H1 (cell line): ENCODE measurements around the gene CD46. TPM values are rescaled to one million over a fixed set of nuclear protein-coding genes. Genes with fewer than 3 reads are reported as not detected.
"Not testable (repeated sequence)": the region's sequence is repeated elsewhere in the genome, so short reads cannot be mapped to it uniquely, and the experiment has no call there.

Experiments
- CTCF ChIA-PET: fragments of 300-600 bp; sonication (Branson Sonifier 250); formaldehyde crosslinking; loops from one replicate; lab custom pipeline; 2021; ENCODE audit not compliant: partially characterized antibody; lab: Charles Lee
- POLR2A ChIA-PET: fragments of 300-600 bp; sonication (Branson Sonifier 250); formaldehyde crosslinking; loops from one replicate; lab custom pipeline; 2021; ENCODE audit warnings: inconsistent platforms; ENCODE audit not compliant: partially characterized antibody; lab: Charles Lee
- DNase-seq, 2 experiments: peaks; one replicate each; pipeline versions ENCODE4 v3.0.0 to v3.0.0-alpha.2; 2010 to 2022; ENCODE audit warnings: low spot score in 2 of 2, low read depth in 1 of 2, mixed read lengths in 1 of 2
- FAIRE-seq: peaks from 2 replicates; lab custom pipeline; 2011; peaks lifted over from hg19 to GRCh38; lab: Jason Lieb, UNC
- H2AFZ ChIP-seq: 2 replicates; pipeline ENCODE4 v1.8.1; 2012; ENCODE audit warnings: low read length, inconsistent platforms
- H2AK5ac ChIP-seq: 2 replicates; pipeline ENCODE4 v1.6.1; 2013; ENCODE audit warnings: low read depth, low read length
- H2BK120ac ChIP-seq: replicated peaks from 2 replicates; pipeline ENCODE3; 2013; ENCODE audit warnings: low read depth, low read length, inconsistent platforms
- H2BK12ac ChIP-seq: 2 replicates; pipeline ENCODE4 v1.6.1; 2013; ENCODE audit warnings: low read depth, low read length
- H2BK15ac ChIP-seq: 2 replicates; pipeline ENCODE4 v1.6.1; 2013; ENCODE audit warnings: low read length
- H2BK20ac ChIP-seq: 2 replicates; pipeline ENCODE4 v1.6.1; 2013; ENCODE audit warnings: low read length
- H2BK5ac ChIP-seq: 2 replicates; pipeline ENCODE4 v1.6.1; 2013; ENCODE audit warnings: low read depth, low read length
- H3K14ac ChIP-seq: 2 replicates; pipeline ENCODE4 v1.6.1; 2013; ENCODE audit warnings: inconsistent platforms; ENCODE audit not compliant: insufficient read length
- H3K18ac ChIP-seq: 2 replicates; pipeline ENCODE4 v1.6.1; 2013; ENCODE audit warnings: low read length; ENCODE audit errors: extremely low read depth
- H3K23ac ChIP-seq: 2 replicates; pipeline ENCODE4 v1.6.1; 2013; ENCODE audit warnings: inconsistent platforms; ENCODE audit not compliant: insufficient read length
- H3K23me2 ChIP-seq: 2 replicates; pipeline ENCODE4 v1.6.1; 2013; ENCODE audit warnings: low read depth, low read length
- H3K27ac ChIP-seq: 2 replicates; pipeline ENCODE4 v1.6.1; 2011; ENCODE audit warnings: low read depth, low read length, inconsistent platforms
- H3K27me3 ChIP-seq, 4 experiments: replicated peaks in 1 of 4; 1 replicate in 1 of 4; 2 replicates in 3 of 4; pipeline versions ENCODE4 v1.6.1 to v1.8.1; 2011 to 2013; ENCODE audit warnings: low read length in 3 of 4, mild to moderate bottlenecking in 3 of 4, inconsistent platforms in 2 of 4, mixed read lengths in 2 of 4, moderate library complexity in 1 of 4; ENCODE audit not compliant: control insufficient read depth in 3 of 4, insufficient read depth in 3 of 4; ENCODE audit errors: extremely low read depth in 1 of 4
- H3K36me3 ChIP-seq, 4 experiments: 2 replicates each; pipeline versions ENCODE4 v1.6.1 to v1.8.1; 2011 to 2013; ENCODE audit warnings: mild to moderate bottlenecking in 4 of 4, low read length in 3 of 4, moderate library complexity in 2 of 4, control low read depth in 1 of 4, inconsistent platforms in 1 of 4; ENCODE audit not compliant: insufficient read depth in 4 of 4, control insufficient read depth in 2 of 4
- H3K4ac ChIP-seq: replicated peaks from 2 replicates; pipeline ENCODE3; 2013; ENCODE audit warnings: low read length, low read depth, mixed read lengths, inconsistent platforms; ENCODE audit not compliant: insufficient read length
- H3K4me1 ChIP-seq, 4 experiments: replicated peaks in 1 of 4; 1 replicate in 1 of 4; 2 replicates in 3 of 4; pipeline versions ENCODE4 v1.6.1 to v1.8.1; 2011 to 2013; ENCODE audit warnings: low read length in 3 of 4, inconsistent platforms in 2 of 4, mixed read lengths in 1 of 4; ENCODE audit not compliant: insufficient read depth in 4 of 4, control insufficient read depth in 3 of 4
- H3K4me2 ChIP-seq, 2 experiments: 2 replicates each; pipeline versions ENCODE4 v1.6.1 to v1.8.1; 2011 to 2013; ENCODE audit warnings: low read depth in 2 of 2, low read length in 2 of 2, control low read depth in 1 of 2, inconsistent platforms in 1 of 2, mild to moderate bottlenecking in 1 of 2; ENCODE audit not compliant: insufficient read depth in 1 of 2
- H3K4me3 ChIP-seq, 4 experiments: fragments of 200-600, 300-600 bp in 1 of 4; sonication (generic), shearing (Covaris generic), sonication (Bioruptor Twin) in 1 of 4; 2 replicates each; pipeline versions ENCODE4 v1.5.1 to v1.8.1; 2011 to 2016; ENCODE audit warnings: low read length in 4 of 4, low read depth in 3 of 4, control low read depth in 2 of 4, inconsistent platforms in 2 of 4, mild to moderate bottlenecking in 2 of 4, mixed read lengths in 1 of 4, moderate library complexity in 1 of 4; ENCODE audit not compliant: insufficient read depth in 2 of 4; ENCODE audit errors: extremely low read depth in 1 of 4
- H3K56ac ChIP-seq: replicated peaks from 2 replicates; pipeline ENCODE3; 2013; ENCODE audit warnings: low read depth, mild to moderate bottlenecking, mixed read lengths, low read length, inconsistent platforms; ENCODE audit not compliant: insufficient read length
- H3K79me1 ChIP-seq: 2 replicates; pipeline ENCODE4 v1.6.1; 2013; ENCODE audit warnings: low read depth, low read length, control low read depth
- H3K79me2 ChIP-seq, 2 experiments: 2 replicates each; pipeline versions ENCODE4 v1.6.1 to v1.8.1; 2012 to 2013; ENCODE audit warnings: low read length in 2 of 2, mild to moderate bottlenecking in 2 of 2, inconsistent platforms in 1 of 2; ENCODE audit not compliant: insufficient read depth in 2 of 2, control insufficient read depth in 1 of 2
- H3K9ac ChIP-seq, 4 experiments: replicated peaks in 1 of 4; 1 replicate in 1 of 4; 2 replicates in 3 of 4; pipeline versions ENCODE4 v1.6.1 to v1.8.1; 2011 to 2013; ENCODE audit warnings: low read depth in 3 of 4, low read length in 3 of 4, control low read depth in 2 of 4, mild to moderate bottlenecking in 2 of 4, moderate library complexity in 2 of 4, inconsistent platforms in 1 of 4; ENCODE audit errors: extremely low read depth in 1 of 4
- H3K9me3 ChIP-seq, 2 experiments: 2 replicates each; pipeline versions ENCODE4 v1.6.1 to v1.8.1; 2012 to 2013; ENCODE audit warnings: mild to moderate bottlenecking in 2 of 2, moderate library complexity in 2 of 2, control low read depth in 1 of 2, inconsistent platforms in 1 of 2, low read depth in 1 of 2, low read length in 1 of 2, mixed read lengths in 1 of 2; ENCODE audit not compliant: insufficient read depth in 2 of 2
- H4K20me1 ChIP-seq, 2 experiments: replicated peaks in 1 of 2; 2 replicates each; pipeline versions ENCODE3 to v1.8.1; 2011 to 2013; ENCODE audit warnings: inconsistent platforms in 2 of 2, low read length in 2 of 2, mild to moderate bottlenecking in 1 of 2; ENCODE audit not compliant: insufficient read depth in 2 of 2, control insufficient read depth in 1 of 2
- H4K5ac ChIP-seq: 2 replicates; pipeline ENCODE4 v1.6.1; 2013; ENCODE audit warnings: low read length, low read depth, mixed read lengths, inconsistent platforms; ENCODE audit not compliant: insufficient read length
- H4K8ac ChIP-seq: 2 replicates; pipeline ENCODE4 v1.8.0; 2013; ENCODE audit warnings: mild to moderate bottlenecking, moderate library complexity, low read length, inconsistent platforms; ENCODE audit not compliant: insufficient read depth; ENCODE audit errors: extremely low read depth
- H4K91ac ChIP-seq: replicated peaks from 2 replicates; pipeline ENCODE3; 2013; ENCODE audit warnings: low read length, mixed read lengths, inconsistent platforms; ENCODE audit not compliant: insufficient read length
- WGBS, 2 experiments: shearing (Covaris generic) in 1 of 2; methylation state at CpG; one replicate each; pipeline versions ENCODE4 v1.1.6 to v1.1.7; 2013 to 2015; ENCODE audit warnings: low lambda C conversion rate in 2 of 2, mixed read lengths in 2 of 2, inconsistent platforms in 1 of 2, low coverage in 1 of 2, missing lambda C conversion rate in 1 of 2; ENCODE audit not compliant: insufficient replicate concordance in 2 of 2, insufficient coverage in 1 of 2, insufficient read length in 1 of 2; ENCODE audit errors: extremely low coverage in 1 of 2, missing lambda C conversion rate in 1 of 2; 5-methylcytosine and 5-hydroxymethylcytosine counted together
- polyA plus RNA-seq, 7 experiments: library from polyadenylated mRNA; depleted of rRNA in 3 of 7; stranded (reverse) in 5 of 7; unstranded in 2 of 7; fragments of >200 nt in 5 of 7; fragments of 200-250 nt in 2 of 7; gene quantifications; 1 replicate in 5 of 7; 2 replicates in 1 of 7; 4 replicates in 1 of 7; pipeline versions ENCODE4 v1.2.1 to v1.2.3, GENCODE V29; 2011 to 2013; ENCODE audit warnings: missing spikeins in 2 of 7, mixed read lengths in 2 of 7
- total RNA-seq: library from RNA; stranded (reverse); fragmentation: NEBNext Ultra II Directional; extraction: Animal tissue kit (Norgen Biotek cat#: 25700); gene quantifications from 2 replicates; pipeline ENCODE4 v1.2.1, GENCODE V29; 2021

CD46 gene
- total and polyA plus RNA-seq, 2 of the 8 experiments (the other 6 are each of a cell fraction or from before 2014, with no cell fraction given), result 60.9 to 113 TPM

GRCh38 chr1:207728200-207728858, 23.5 kb upstream of the CD46 start:
- H3K27ac ChIP-seq, FAIRE-seq, POLR2A ChIA-PET, H3K56ac ChIP-seq, H4K5ac ChIP-seq, H2BK120ac ChIP-seq, H3K79me1 ChIP-seq, H4K8ac ChIP-seq, H4K20me1 ChIP-seq, H3K79me2 ChIP-seq, H2BK12ac ChIP-seq, H3K14ac ChIP-seq, H3K4ac ChIP-seq, H3K4me2 ChIP-seq, H2BK5ac ChIP-seq, H3K4me3 ChIP-seq, H3K9ac ChIP-seq, H3K23me2 ChIP-seq, DNase-seq, H2AFZ ChIP-seq, H2BK20ac ChIP-seq, H3K18ac ChIP-seq, H3K36me3 ChIP-seq, H2AK5ac ChIP-seq, H3K4me1 ChIP-seq, H4K91ac ChIP-seq, H3K23ac ChIP-seq, H3K27me3 ChIP-seq: not testable (repeated sequence)
- 91% methylated on average over 4 of the region's 4 CpGs; no CpG with 5 or more reads in 1 of the 2 experiments for WGBS, 2 experiments
- CTCF ChIA-PET, result interaction anchor here (0.7 to 1.7 kb wide), 2 partner anchors 17 to 47 kb away, joined by 3 to 5 read pairs; no protein-coding TSS in a partner anchor
- Histone ChIP-seq H2BK15ac (0 out of 2 replicates have a peak overlapping the region, but pooled peaks have one; percentile 65), H3K9me3 (peaks cover 0 to 10% of the 10 kb centered on the region in 2 experiments; a peak in 2 of 4 replicates)
